ENCODE measurements around the gene C4orf50. TPM values are rescaled to one million over a fixed set of nuclear protein-coding genes. Genes with fewer than 3 reads are reported as not detected.

The C4orf50 gene
- total and polyA plus RNA-seq, 2 of the 4 experiments (the other 2 are of a cell fraction): not detected

- H4K20me1 ChIP-seq (ENCODE audit: insufficient read depth, low read length): no peaks in the 10 kb centered on the region
- H3K4ac ChIP-seq (ENCODE audit: low read depth, low read length): no peak overlapping the region
- CTCF ChIA-PET: no interaction called here
- no peak overlapping the region for H2BK15ac ChIP-seq (ENCODE audit: low read depth, low read length)
- no peaks in the 10 kb centered on the region for H3K4me1 ChIP-seq (ENCODE audit: control insufficient read depth, insufficient read depth, low read length)
- 83% methylated on average over 6 of the region's 12 CpGs; no CpG with 5 or more reads in 1 of the 2 experiments for WGBS, 2 experiments (ENCODE audit: extremely low coverage in 2 of 2, insufficient read length in 1 of 2)
- no peak overlapping the region for H3K18ac ChIP-seq (ENCODE audit: low read depth, low read length)
- H2BK5ac ChIP-seq (ENCODE audit: low read depth, low read length, poor library complexity, severe bottlenecking): no peak overlapping the region
- in situ Hi-C loops (cut with MboI; ENCODE audit: low sequenced_read_pairs): no loop called here
- H2AK5ac ChIP-seq (ENCODE audit: low read depth, low read length): no peak overlapping the region
- H3K56ac ChIP-seq (ENCODE audit: extremely low read depth, insufficient read depth, low read length): no peak overlapping the region
- no peak overlapping the region for H4K91ac ChIP-seq (ENCODE audit: insufficient read depth, low read depth, low read length)
- H3K9me1 ChIP-seq (ENCODE audit: insufficient read depth, low read length): no peaks in the 10 kb centered on the region
- no peak overlapping the region for H3K4me3 ChIP-seq (ENCODE audit: insufficient read depth, low read depth, low read length)
- no peak overlapping the region for H3K23ac ChIP-seq (ENCODE audit: low read depth, low read length)
- no peak for TF ChIP-seq MAFK (IDR thresholded peaks at IDR 0.05; ENCODE audit: low read depth, low read length)
- no peak overlapping the region for H2BK20ac ChIP-seq (ENCODE audit: low read depth, low read length)
- dilution Hi-C loops (cut with HindIII; ENCODE audit: low sequenced_read_pairs, unreplicated experiment): no loop called here
- no peak overlapping the region for H3K9ac ChIP-seq (ENCODE audit: low read depth, low read length)
- H3K36me3 ChIP-seq (ENCODE audit: control insufficient read depth, insufficient read depth, low read length): no peaks in the 10 kb centered on the region
- no TSS peak for BruUV-seq (replicated peaks)
- POLR2A ChIA-PET (ENCODE audit: unreplicated experiment): no interaction called here
- no peak overlapping the region for H3K4me2 ChIP-seq (ENCODE audit: low read depth, low read length)
- ATAC-seq (ENCODE audit: low read depth) (no peak), DNase-seq (no peak)
- H4K5ac ChIP-seq (ENCODE audit: low read depth, low read length): no peak overlapping the region
- no peak overlapping the region for H3K14ac ChIP-seq (replicated peaks; ENCODE audit: low read depth, low read length)
- no peaks in the 10 kb centered on the region for H3K27me3 ChIP-seq (ENCODE audit: control insufficient read depth, insufficient read depth, low read length)
- peaks cover 54% of the 10 kb centered on the region for H3K9me3 ChIP-seq (ENCODE audit: control insufficient read depth, insufficient read depth, low read length)
- H3K27ac ChIP-seq (ENCODE audit: insufficient read depth, low read length): no peak overlapping the region
- H4K8ac ChIP-seq (ENCODE audit: low read depth in 2 of 2, low read length in 2 of 2): no peak overlapping the region
- H2AFZ ChIP-seq (replicated peaks; ENCODE audit: low read length, poor library complexity): no peak overlapping the region
- intact Hi-C loops (cut with micrococcal nuclease): no loop called here
- H3K79me1 ChIP-seq (ENCODE audit: low read depth in 1 of 2, low read length in 2 of 2): no peaks in the 10 kb centered on the region
- no peak overlapping the region for H2AK9ac ChIP-seq (replicated peaks; ENCODE audit: low read depth, low read length, poor library complexity)
- H2BK120ac ChIP-seq (ENCODE audit: low read depth, low read length): no peak overlapping the region
Measured at GRCh38 chr4:6058531-6059374, 40.5 kb upstream of the C4orf50 start.

All from IMR-90 (cell line).